Measurements from ENCODE around the gene TBC1D1. TPM values are rescaled to one million over a fixed set of nuclear protein-coding genes. Genes with fewer than 3 reads are reported as not detected.
"Not testable (repeated sequence)": the region's sequence is repeated elsewhere in the genome, so short reads cannot be mapped to it uniquely, and the experiment has no call there.

Gene TBC1D1
- total RNA-seq, 1 experiment from 2014 or later: 56.0 TPM

DNA sequence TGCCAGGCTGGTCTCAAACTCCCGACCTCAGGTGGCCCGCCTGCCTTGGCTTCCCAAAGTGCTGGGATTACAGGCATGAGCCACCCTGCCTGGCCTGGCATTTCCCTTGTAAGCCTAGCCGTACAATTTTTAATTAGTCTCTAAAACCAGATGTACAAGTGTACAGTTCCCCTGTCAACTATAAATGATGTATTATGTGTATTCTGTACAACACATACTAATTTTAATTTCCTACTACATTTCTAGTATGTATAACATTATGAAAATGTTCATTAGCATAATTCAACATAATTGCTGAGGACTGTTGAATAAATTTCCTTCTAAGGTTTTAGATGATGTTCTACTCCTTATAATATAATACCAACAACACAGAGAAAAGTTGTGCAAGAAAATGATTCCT is 27.8 kb downstream of the TBC1D1 start:
- in situ Hi-C loops (cut with HindIII; ENCODE audit: low pct_unique_long_range_greater_than_20kb, low sequenced_read_pairs) (no loop called here), intact Hi-C loops (cut with micrococcal nuclease; ENCODE audit: unreplicated experiment) (no loop called here)
- no peaks in the 10 kb centered on the region for H3K36me3 ChIP-seq (ENCODE audit: control insufficient read depth, insufficient read depth, low read length)
- DNase-seq (ENCODE audit: low read depth, low spot score) (no peak), ATAC-seq (no peak)
- H3K27ac ChIP-seq (ENCODE audit: low read length): no peak overlapping the region
- no peaks in the 10 kb centered on the region for H3K4me1 ChIP-seq (ENCODE audit: control insufficient read depth, insufficient read depth, low read length)
- CTCF ChIA-PET: no interaction called here
- POLR2A ChIA-PET: no interaction called here
- BruUV-seq (replicated peaks): no TSS peak
- peaks cover 3% of the 10 kb centered on the region; the same call in 1 of the 2 replicates for H3K27me3 ChIP-seq (ENCODE audit: control insufficient read depth, insufficient read depth, low read length)
- no peaks in the 10 kb centered on the region for H3K9me3 ChIP-seq (ENCODE audit: control insufficient read depth, insufficient read depth, low read depth, low read length)
- no peak overlapping the region for H3K4me3 ChIP-seq (ENCODE audit: low read depth in 2 of 2, low read length in 2 of 2)
- TF ChIP-seq SIN3A (IDR thresholded peaks at IDR 0.05; ENCODE audit: borderline replicate concordance, insufficient read depth, low read depth, low read length): no peak

DNA sequence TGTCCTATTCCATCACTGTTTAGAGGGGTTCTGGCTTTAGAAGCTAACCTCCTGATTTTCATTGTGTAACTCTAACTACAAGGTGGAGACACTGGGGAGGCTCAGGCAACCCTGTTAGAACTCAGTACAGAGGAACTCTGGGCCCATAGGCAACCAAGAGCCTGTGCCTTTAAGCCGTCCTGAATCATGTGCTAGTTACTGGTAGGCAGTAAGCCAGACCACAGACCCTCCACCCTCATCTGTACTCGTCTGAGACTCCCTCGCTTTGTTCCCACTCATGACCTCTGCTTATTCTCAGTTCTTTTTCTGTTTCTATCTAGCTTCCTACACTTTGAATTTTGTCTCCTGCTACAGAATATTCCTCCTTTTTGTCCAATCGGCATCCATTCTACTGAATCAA is 31.4 kb downstream of the TBC1D1 start:
- no peak for ATAC-seq
- Histone ChIP-seq H3K27me3 (ENCODE audit: control insufficient read depth, insufficient read depth, low read length) (no peaks in the 10 kb centered on the region), H3K4me3 (ENCODE audit: low read depth in 2 of 2, low read length in 2 of 2) (no peak overlapping the region), H3K9me3 (ENCODE audit: control insufficient read depth, insufficient read depth, low read depth, low read length) (no peaks in the 10 kb centered on the region), H3K4me1 (ENCODE audit: control insufficient read depth, insufficient read depth, low read length) (no peaks in the 10 kb centered on the region), H3K27ac (ENCODE audit: low read length) (no peak overlapping the region), H3K36me3 (ENCODE audit: control insufficient read depth, insufficient read depth, low read length) (no peaks in the 10 kb centered on the region)
- POLR2A ChIA-PET: interaction anchor here (0.6 kb wide), 1 partner anchor 754 kb away, joined by 5 read pairs; no protein-coding TSS in a partner anchor
- intact Hi-C loops (cut with micrococcal nuclease; ENCODE audit: unreplicated experiment): no loop called here
- no TSS peak for BruUV-seq (replicated peaks)
- CTCF ChIA-PET: no interaction called here
- in situ Hi-C loops (cut with HindIII; ENCODE audit: low pct_unique_long_range_greater_than_20kb, low sequenced_read_pairs): no loop called here
- no peak for DNase-seq (ENCODE audit: low read depth, low spot score)
- TF ChIP-seq POLR2AphosphoS5 (IDR thresholded peaks at IDR 0.05; ENCODE audit: low read depth, low read length) (no peak), CTCF (IDR thresholded peaks at IDR 0.05) (no peak), SIN3A (IDR thresholded peaks at IDR 0.05; ENCODE audit: borderline replicate concordance, insufficient read depth, low read depth, low read length) (no peak), REST (IDR thresholded peaks at IDR 0.05; ENCODE audit: insufficient read depth in 1 of 2, low read depth in 2 of 2, low read length in 1 of 2) (no peak), TCF7L2 (IDR thresholded peaks at IDR 0.05; ENCODE audit: low read depth, low read length) (no peak)

DNA sequence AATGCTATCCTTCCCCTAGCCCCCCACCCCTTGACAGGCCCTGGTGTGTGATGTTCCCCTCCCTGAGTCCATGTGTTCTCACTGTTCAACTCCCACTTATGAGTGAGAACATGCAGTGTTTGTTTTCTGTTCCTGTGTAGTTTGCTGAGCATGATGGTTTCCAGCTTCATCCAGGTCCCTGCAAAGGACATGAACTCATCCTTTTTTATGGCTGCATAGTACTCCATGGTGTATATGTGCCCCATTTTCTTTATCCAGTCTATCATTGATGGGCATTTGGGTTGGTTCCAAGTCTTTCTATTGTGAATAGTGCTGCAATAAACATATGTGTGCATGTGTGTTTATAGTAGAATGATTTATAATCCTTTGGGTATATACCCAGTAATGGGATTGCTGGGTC is 32.2 kb downstream of the TBC1D1 start:
- H3K4me3 ChIP-seq (ENCODE audit: low read depth in 2 of 2, low read length in 2 of 2); intact Hi-C loops (cut with micrococcal nuclease; ENCODE audit: unreplicated experiment); BruUV-seq (replicated peaks); H3K27ac ChIP-seq (ENCODE audit: low read length); H3K4me1 ChIP-seq (ENCODE audit: control insufficient read depth, insufficient read depth, low read length); CTCF ChIA-PET; ATAC-seq; H3K9me3 ChIP-seq (ENCODE audit: control insufficient read depth, insufficient read depth, low read depth, low read length); in situ Hi-C loops (cut with HindIII; ENCODE audit: low pct_unique_long_range_greater_than_20kb, low sequenced_read_pairs); H3K27me3 ChIP-seq (ENCODE audit: control insufficient read depth, insufficient read depth, low read length); DNase-seq (ENCODE audit: low read depth, low spot score); POLR2A ChIA-PET; H3K36me3 ChIP-seq (ENCODE audit: control insufficient read depth, insufficient read depth, low read length): not testable (repeated sequence)
